Measurements from ENCODE around the gene CADM1.

DNA sequence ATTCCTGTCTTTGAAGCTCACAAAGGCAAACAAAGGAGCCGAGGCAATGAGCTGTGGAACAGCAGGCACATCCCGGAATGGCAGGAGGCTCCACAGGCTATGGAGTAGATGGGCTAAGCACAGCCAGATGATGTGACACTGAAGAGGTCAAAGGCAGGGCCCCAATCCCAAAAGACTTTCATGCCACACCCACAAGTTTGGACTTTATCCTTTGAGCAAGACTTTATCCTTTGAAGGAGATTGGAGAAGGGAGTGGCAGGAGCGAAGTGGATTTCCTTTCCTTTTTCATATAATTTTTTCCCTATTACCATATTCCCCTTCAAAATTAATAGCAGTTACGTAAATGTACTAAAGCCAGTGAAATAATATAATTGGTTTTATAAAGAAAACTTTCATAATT, 379.4 kb downstream of the CADM1 start:
- no peak for TF ChIP-seq EZH2phosphoT487 (IDR thresholded peaks at IDR 0.05; ENCODE audit: borderline replicate concordance, low read depth, low read length)
- TF ChIP-seq, protein P1, sequence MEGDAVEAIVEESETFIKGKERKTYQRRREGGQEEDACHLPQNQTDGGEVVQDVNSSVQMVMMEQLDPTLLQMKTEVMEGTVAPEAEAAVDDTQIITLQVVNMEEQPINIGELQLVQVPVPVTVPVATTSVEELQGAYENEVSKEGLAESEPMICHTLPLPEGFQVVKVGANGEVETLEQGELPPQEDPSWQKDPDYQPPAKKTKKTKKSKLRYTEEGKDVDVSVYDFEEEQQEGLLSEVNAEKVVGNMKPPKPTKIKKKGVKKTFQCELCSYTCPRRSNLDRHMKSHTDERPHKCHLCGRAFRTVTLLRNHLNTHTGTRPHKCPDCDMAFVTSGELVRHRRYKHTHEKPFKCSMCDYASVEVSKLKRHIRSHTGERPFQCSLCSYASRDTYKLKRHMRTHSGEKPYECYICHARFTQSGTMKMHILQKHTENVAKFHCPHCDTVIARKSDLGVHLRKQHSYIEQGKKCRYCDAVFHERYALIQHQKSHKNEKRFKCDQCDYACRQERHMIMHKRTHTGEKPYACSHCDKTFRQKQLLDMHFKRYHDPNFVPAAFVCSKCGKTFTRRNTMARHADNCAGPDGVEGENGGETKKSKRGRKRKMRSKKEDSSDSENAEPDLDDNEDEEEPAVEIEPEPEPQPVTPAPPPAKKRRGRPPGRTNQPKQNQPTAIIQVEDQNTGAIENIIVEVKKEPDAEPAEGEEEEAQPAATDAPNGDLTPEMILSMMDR (conservative IDR thresholded peaks at IDR 0.05; ENCODE audit: low read length), result no peak
